NCI-H2196 (cell line): Measurements from ENCODE around the gene IL22RA1.
A peak's percentile ranks its signal among the peaks of the same experiment; 100 is the strongest.

Source experiments
- DNase-seq: peaks from one replicate; lab custom pipeline; 2025; ENCODE audit not compliant: unreplicated experiment; lab: John Stamatoyannopoulos, UW

Gene IL22RA1

DNA sequence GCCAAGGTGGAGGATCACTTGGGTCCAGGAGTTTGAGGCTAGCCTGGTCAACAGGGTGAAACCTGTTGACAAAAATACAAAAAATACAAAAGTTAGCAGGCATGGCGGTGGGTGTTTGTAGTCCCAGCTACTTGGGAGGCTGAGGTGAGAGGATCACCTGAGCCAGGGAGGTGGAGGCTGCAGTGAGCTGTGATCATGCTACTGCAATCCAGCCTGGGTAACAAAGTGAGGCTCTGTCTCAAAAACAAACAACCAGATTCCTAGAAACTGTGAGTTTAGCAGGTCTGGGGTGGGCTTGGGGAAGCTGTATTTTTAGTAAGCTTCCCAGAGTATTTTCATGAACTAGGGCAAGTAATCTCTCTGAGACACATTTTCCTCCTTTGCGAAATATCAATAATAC lies 25.8 kb downstream of the IL22RA1 start:
- DNase-seq, result no peak

DNA sequence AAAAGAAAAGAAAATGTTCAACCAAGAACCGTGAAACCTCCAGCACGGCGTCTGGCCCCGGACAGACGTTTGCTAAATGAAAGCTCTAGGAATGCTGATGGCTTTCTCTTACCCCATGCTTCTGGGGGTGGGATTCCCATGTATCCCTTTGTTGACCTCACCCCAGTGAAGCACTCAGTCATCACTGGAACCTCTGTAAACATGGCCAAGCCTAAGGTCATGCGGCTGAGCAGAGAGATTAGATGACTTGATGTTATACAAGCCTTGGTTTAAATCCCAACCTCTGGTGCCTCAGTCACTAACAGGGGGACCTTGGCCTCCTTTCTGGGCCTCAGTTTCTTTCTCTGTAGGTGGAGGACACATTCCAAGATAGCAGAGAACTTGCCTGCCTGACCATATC lies 28.2 kb downstream of the IL22RA1 start:
- DNase-seq, result no peak

- DNase-seq, result no peak
Observed at GRCh38 chr1:24113641-24114033, 29.3 kb downstream of the IL22RA1 start.

DNA sequence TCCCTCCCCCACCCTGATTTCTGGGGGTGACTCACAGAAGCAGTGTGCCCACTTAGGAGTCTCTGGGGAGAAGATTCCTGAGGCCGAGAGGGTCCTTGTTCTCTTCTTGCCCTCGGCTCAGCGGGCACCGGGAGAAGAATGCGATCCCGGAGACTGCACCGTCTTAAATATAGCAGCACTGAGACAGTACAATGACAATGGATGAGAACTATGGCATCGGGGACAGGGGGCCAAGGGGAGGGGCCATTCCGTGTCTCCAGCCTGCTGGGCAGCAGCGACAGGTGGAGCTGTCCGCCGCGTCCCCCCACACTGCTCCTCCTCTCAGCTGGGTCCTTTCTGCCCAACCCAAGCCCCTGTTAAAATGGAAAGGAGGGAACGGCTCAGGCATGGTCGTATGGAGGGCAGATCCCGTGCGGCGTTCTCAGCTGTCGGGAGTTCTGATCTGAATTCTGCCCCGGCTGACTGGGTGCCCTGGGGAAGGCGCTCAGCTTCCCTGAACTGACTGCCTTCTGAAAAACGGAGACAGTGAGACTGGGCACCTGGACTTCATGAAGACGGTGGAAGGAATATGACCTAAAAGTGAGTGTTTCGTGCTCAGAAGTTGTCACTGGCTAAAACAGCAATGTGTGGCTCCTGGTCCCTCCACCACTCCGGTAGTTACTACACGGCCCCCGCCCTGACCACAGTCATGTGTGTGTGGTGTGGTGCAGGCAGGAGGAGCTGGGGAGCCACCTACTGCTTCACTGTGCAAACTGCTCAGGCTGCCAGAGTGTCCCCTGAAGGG lies 30.8 kb downstream of the IL22RA1 start, which contains the start of gene MYOM3:
TSS of gene MYOM3 (minus strand) at position 140 of the 784 bp plus-strand sequence. CDS start 3,499 bp downstream, outside the sequence.
- peak; percentile 19 for DNase-seq

- no peak for DNase-seq
Observed at GRCh38 chr1:24111262-24111995, 31.5 kb downstream of the IL22RA1 start.

- no peak for DNase-seq
Observed at GRCh38 chr1:24110642-24111261, 32.2 kb downstream of the IL22RA1 start.

GRCh38 chr1:24109686-24110475 lies 33.1 kb downstream of the IL22RA1 start:
- DNase-seq, result no peak

DNA sequence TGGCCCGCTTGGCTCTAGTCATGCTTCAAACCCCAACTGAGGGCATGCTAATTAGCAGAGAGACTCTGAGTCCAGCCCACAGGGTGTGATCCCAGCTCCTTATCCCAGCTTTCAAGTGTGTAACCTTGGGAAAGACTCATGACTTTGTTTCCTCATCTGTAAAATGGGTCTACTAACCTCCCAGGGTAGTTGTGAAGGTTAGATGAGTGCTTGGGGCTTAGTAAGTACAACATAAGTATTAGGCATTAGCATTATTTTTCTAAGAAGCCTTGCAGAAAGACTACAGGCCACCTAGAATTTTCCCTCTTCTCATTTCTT lies 33.8 kb downstream of the IL22RA1 start:
- DNase-seq, result no peak

DNA sequence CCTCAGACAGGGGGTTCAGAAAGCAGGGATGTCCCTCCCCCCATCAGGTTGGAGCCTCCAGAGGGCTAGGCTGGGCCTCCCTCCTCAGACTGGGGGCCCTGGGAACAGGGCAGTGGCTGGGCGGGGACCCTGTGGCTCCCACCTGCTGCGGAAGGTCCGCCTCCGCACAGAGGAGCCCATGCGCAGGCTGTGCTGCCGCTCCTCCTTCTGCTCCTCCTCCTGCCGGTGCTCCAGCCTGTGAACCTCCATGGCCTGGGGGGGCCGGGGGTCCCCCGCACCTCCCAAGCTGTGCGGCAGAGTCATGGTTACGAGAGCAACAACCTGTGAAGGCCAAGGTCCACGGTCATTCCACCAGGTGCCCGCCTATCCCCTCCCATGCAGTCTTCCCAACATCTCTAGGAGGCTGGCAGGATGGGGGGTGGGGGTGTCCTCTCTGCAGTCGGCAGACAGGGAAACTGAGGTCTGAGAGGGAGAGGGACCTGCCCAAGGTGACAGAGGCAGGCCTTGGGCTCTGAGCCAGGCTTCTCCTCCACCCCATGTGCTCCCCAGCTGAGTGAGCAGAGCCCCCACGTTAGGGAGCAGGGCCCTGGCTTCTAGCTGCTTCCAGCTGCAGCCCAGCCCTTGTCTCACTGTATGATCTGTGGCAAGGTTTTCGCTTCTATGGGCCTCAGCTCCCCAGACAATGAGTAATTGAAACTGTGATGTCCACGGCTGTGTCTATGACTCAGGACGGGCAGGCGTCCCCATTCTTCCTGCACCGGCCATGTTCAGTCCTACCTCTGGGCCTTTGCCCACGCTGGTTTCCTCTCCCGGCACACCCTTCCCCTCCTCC lies 34.4 kb downstream of the IL22RA1 start:
- DNase-seq, result no peak

- no peak for DNase-seq
Observed at GRCh38 chr1:24107462-24108138, 35.3 kb downstream of the IL22RA1 start.

DNA sequence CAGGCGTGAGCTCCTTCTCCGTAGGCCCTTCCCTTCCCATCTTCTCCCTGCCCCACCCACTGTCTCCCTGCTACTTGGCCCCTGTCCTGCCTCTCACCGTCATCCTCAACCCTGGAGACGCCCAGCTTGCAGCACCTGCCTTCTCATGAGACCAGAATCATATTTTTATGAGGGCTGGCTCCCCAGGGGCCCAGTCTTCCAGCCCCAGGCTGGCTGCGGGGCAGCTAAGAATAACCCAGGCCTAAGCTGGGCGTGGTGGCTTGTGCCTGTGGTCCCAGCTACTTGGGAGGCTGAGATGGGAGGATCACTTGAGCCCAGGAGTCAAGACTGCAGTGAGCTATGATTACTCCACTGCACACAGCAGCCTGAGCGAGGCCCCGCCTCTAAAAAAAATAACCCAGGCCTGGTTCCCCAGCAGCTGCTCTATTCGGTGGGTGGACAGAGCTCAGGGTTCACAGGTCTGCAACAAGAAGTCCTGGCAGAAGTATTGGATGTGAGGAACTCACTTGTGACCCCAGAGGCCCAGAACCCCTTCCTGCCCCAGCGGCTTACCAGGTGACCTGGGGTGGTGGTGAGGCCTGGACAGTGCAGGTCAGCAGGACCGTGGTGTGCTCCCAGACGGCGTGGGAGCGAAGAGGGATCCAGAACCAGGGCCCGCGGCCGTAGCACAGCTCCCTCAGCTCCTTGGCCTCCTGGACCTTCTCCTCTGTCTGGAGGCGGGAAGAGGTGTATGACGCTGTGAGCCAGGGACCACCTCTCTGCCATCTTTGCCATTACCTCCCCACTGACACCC lies 37.4 kb downstream of the IL22RA1 start:
- no peak for DNase-seq

- no peak for DNase-seq
Observed at GRCh38 chr1:24104854-24105253, 38.1 kb downstream of the IL22RA1 start.

DNA sequence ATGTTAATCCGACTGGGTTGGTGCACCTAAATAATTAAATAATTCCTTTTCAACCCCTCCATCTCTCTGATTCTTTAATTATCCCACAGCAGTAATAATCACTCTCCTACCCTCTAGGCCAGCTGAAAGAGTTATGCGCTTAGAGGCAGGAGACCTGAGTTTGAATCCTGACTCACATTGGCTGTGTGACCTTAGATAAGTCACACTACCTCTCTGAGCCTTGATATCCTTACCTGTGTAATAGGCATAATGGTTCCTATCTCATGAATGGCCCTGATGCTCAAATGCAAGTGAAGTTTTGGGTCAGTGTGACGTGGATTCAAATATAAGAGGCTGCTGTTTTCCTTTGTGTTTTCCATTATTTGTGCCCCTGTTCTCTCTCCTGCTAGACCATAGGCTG lies 39.1 kb downstream of the IL22RA1 start:
- DNase-seq, result no peak

DNA sequence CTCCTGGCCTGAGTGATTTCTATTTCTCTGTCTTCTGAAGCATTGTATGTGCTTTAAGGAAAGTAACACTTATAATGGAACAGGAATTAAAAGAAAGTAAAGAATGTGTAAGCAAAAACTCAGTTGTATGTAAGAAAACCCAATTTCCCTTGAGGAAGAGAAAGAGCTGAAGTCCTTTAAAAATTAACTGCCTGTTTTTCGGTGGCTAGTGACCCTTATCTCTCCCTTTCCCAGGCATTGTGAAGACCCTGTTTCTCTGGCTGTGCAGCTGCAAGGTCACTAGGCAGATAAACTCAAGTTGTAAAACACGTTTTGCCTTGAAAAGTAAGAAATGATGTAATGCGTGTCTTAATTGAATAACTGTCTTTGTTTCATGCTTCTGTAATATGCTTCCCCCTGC lies 39.5 kb downstream of the IL22RA1 start:
- no peak for DNase-seq

DNA sequence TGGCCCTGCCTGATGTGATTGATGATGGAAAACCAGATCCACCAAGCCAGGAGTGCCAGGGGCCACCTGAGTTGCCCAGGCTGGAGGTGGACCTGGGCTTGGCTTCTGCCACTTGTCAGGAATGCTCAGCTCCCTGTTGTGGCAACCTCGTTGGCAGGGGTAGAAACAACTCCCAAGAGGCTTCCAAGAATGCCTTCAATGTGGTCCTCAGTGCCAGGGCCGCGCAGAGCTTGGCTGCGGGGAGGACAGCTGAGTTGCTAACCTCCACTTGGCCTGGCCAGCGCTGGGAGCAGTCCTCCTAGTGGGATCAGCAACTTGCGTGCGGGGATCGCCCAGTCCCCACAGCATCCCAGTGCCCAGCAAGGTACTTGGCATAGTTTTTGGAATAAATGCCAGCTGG lies 40.0 kb downstream of the IL22RA1 start:
- DNase-seq, result no peak

- no peak for DNase-seq
Observed at GRCh38 chr1:24101796-24102586, 40.9 kb downstream of the IL22RA1 start.

DNA sequence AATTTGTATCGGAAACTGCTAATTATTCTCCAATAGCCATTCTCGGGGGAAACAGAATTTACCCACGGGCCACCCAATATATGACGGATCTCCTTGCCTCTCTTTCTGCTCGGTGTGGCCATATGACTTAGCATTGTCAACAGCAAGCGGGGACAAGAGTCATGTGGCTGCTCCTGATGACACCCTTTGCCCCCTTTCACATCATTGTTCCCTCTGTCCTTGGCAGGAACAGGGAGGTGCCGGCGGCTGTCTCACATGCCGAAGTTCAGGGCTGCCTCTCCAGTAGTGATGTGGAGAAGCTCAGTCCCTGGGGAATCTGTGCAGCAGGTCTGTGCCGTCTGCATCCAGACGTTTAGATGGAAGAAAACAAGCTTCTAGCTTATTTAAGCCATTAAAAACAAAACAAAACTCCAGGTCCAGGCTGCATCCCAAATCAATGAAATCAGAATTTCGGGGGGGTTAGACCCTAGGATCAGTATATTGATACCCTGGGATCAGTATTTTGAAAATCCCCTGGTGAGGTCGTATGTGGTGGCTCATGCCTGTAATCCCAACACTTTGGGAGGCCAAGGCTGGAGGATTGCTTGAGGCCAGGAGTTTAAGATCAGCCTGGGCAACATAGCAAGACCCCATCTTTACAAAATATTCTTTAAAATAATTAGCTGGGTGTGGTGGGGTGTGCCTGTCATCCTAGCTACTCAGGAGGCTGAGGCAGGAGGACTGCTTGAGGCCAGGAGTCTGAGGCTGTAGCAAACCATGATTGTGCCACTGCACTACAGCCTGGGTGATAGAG lies 41.8 kb downstream of the IL22RA1 start:
- no peak for DNase-seq
